ENCODE results near the gene TBC1D22A. TPM values are rescaled to one million over a fixed set of nuclear protein-coding genes. Genes with fewer than 3 reads are reported as not detected.

TBC1D22A gene
- polyA plus RNA-seq, 1 of the 3 experiments (the other 2 are of a cell fraction), result 16.5 TPM

- Histone ChIP-seq H3K9ac (no peak overlapping the region), H4K20me1 (ENCODE audit: insufficient read depth) (no peaks in the 10 kb centered on the region), H3K79me2 (ENCODE audit: insufficient read depth) (no peaks in the 10 kb centered on the region), H3K36me3 (replicated peaks in 1 of 2; ENCODE audit: control insufficient read depth in 1 of 2, insufficient read depth in 2 of 2, low read length in 1 of 2) (no peaks in the 10 kb centered on the region), H3K4me2 (no peak overlapping the region), H3K4me1 (ENCODE audit: control insufficient read depth in 1 of 2, insufficient read depth in 2 of 2, low read depth in 1 of 2, low read length in 1 of 2) (no peaks in the 10 kb centered on the region; a peak in 1 of 4 replicates), H3K4me3 (ENCODE audit: low read depth in 2 of 2, low read length in 1 of 2) (no peak overlapping the region), H2AFZ (ENCODE audit: low read depth) (no peak overlapping the region), H3K27me3 (ENCODE audit: insufficient read depth) (no peaks in the 10 kb centered on the region), H3K27ac (ENCODE audit: low read depth in 2 of 2, low read length in 1 of 2) (no peak overlapping the region), H3K9me3 (no peaks in the 10 kb centered on the region), H3K9me2 (no peaks in the 10 kb centered on the region), H3F3A (replicated peaks; ENCODE audit: insufficient read depth) (no peaks in the 10 kb centered on the region)
- no peak for TF ChIP-seq GABPA (IDR thresholded peaks at IDR 0.05; ENCODE audit: low read depth)
- TF ChIP-seq TEAD4 (IDR thresholded peaks at IDR 0.05; ENCODE audit: borderline replicate concordance, insufficient read depth), result no peak
- TF ChIP-seq POLR2AphosphoS5 (IDR thresholded peaks at IDR 0.05; ENCODE audit: low read depth, low read length), result no peak
- WGBS (ENCODE audit: low lambda C conversion rate), result 98% methylated on average over 7 of the region's 13 CpGs
- CTCF ChIA-PET, result no interaction called here
- POLR2A ChIA-PET, result no interaction called here
- DNase-seq, result no peak
Observed at GRCh38 chr22:47017245-47017644, 254.8 kb downstream of the TBC1D22A start.

- CTCF ChIA-PET, result no interaction called here
- Histone ChIP-seq H2AFZ (ENCODE audit: low read depth) (no peak overlapping the region), H3K9me2 (no peaks in the 10 kb centered on the region), H3K27me3 (ENCODE audit: insufficient read depth) (no peaks in the 10 kb centered on the region), H3K36me3 (replicated peaks in 1 of 2; ENCODE audit: control insufficient read depth in 1 of 2, insufficient read depth in 2 of 2, low read length in 1 of 2) (no peaks in the 10 kb centered on the region), H3F3A (replicated peaks; ENCODE audit: insufficient read depth) (no peaks in the 10 kb centered on the region), H3K9ac (no peak overlapping the region), H3K9me3 (no peaks in the 10 kb centered on the region), H3K79me2 (ENCODE audit: insufficient read depth) (no peaks in the 10 kb centered on the region), H3K4me2 (no peak overlapping the region), H3K4me1 (ENCODE audit: control insufficient read depth in 1 of 2, insufficient read depth in 2 of 2, low read depth in 1 of 2, low read length in 1 of 2) (no peaks in the 10 kb centered on the region; a peak in 1 of 4 replicates), H4K20me1 (ENCODE audit: insufficient read depth) (no peaks in the 10 kb centered on the region), H3K27ac (ENCODE audit: low read depth in 2 of 2, low read length in 1 of 2) (no peak overlapping the region), H3K4me3 (ENCODE audit: low read depth in 2 of 2, low read length in 1 of 2) (no peak overlapping the region)
- no peak for DNase-seq
- POLR2A ChIA-PET, result no interaction called here
- WGBS (ENCODE audit: low lambda C conversion rate), result 96% methylated on average over 21 of the region's 32 CpGs
- no peak for TF ChIP-seq NFIC (IDR thresholded peaks at IDR 0.05; ENCODE audit: borderline replicate concordance)
- TF ChIP-seq TEAD4 (IDR thresholded peaks at IDR 0.05; ENCODE audit: borderline replicate concordance, insufficient read depth), result no peak
- TF ChIP-seq PBX3 (IDR thresholded peaks at IDR 0.05), result no peak
- no peak for TF ChIP-seq RAD21 (IDR thresholded peaks at IDR 0.05; ENCODE audit: low read length)
- TF ChIP-seq SMC3 (IDR thresholded peaks at IDR 0.05; ENCODE audit: low read depth, low read length), result no peak
- TF ChIP-seq IRF3 (IDR thresholded peaks at IDR 0.05; ENCODE audit: low read depth, low read length), result no peak
- no peak for TF ChIP-seq POLR2AphosphoS5 (IDR thresholded peaks at IDR 0.05; ENCODE audit: low read depth, low read length)
- TF ChIP-seq GATA2 (CRISPR knock-in tag; IDR thresholded peaks at IDR 0.05), result no peak
- TF ChIP-seq MXI1 (IDR thresholded peaks at IDR 0.05; ENCODE audit: low read depth, low read length), result no peak
- no peak for TF ChIP-seq ELF1 (IDR thresholded peaks at IDR 0.05)
- TF ChIP-seq EP300 (IDR thresholded peaks at IDR 0.05; ENCODE audit: borderline replicate concordance in 1 of 2, low read depth in 1 of 2, low read length in 1 of 2), result no peak
- no peak for TF ChIP-seq MEF2A (IDR thresholded peaks at IDR 0.05; ENCODE audit: borderline replicate concordance, low read depth)
- TF ChIP-seq FOXM1 (IDR thresholded peaks at IDR 0.05; ENCODE audit: low read depth), result no peak
- no peak for TF ChIP-seq FOSL2 (IDR thresholded peaks at IDR 0.05; ENCODE audit: borderline replicate concordance, low read depth)
- no peak for TF ChIP-seq TCF12 (IDR thresholded peaks at IDR 0.05)
- no peak for TF ChIP-seq JUND (IDR thresholded peaks at IDR 0.05)
- TF ChIP-seq REST (IDR thresholded peaks at IDR 0.05; ENCODE audit: low read depth, low read length), result no peak
Observed at GRCh38 chr22:47018010-47018910, 255.8 kb downstream of the TBC1D22A start.
